Ectodermal cell (in vitro differentiated cells): ENCODE data around the gene LSS.

Source experiments
- H3K27ac ChIP-seq: 2 replicates; pipeline ENCODE4 v1.7.0; 2013; ENCODE audit warnings: mild to moderate bottlenecking, low read depth, low read length; ENCODE audit not compliant: insufficient read depth, poor library complexity, severe bottlenecking
- H3K27me3 ChIP-seq: 2 replicates; pipeline ENCODE4 v1.7.0; 2013; ENCODE audit warnings: mild to moderate bottlenecking, low read length; ENCODE audit not compliant: insufficient read depth, control insufficient read depth, poor library complexity, severe bottlenecking
- H3K36me3 ChIP-seq: one replicate; pipeline ENCODE4 v1.7.0; 2013; ENCODE audit warnings: low read length; ENCODE audit not compliant: control insufficient read depth, insufficient read depth
- H3K4me1 ChIP-seq: one replicate; pipeline ENCODE4 v1.7.0; 2013; ENCODE audit warnings: low read length; ENCODE audit not compliant: control insufficient read depth, insufficient read depth
- H3K4me3 ChIP-seq: 2 replicates; pipeline ENCODE4 v1.7.0; 2013; ENCODE audit warnings: low read depth, low read length, control low read depth; ENCODE audit not compliant: insufficient read depth
- H3K9me3 ChIP-seq: 2 replicates; pipeline ENCODE4 v1.7.0; 2013; ENCODE audit warnings: mild to moderate bottlenecking, low read length, moderate library complexity; ENCODE audit not compliant: control insufficient read depth
- WGBS, 2 experiments: methylation state at CpG; one replicate each; pipeline ENCODE4 v1.1.7; 2013; ENCODE audit warnings: missing lambda C conversion rate in 2 of 2; 5-methylcytosine and 5-hydroxymethylcytosine counted together

LSS gene

GRCh38 chr21:46157987-46158451, 70.6 kb downstream of the LSS start:
- Histone ChIP-seq H3K27me3 (no peaks in the 10 kb centered on the region), H3K36me3 (no peaks in the 10 kb centered on the region), H3K4me3 (no peak overlapping the region), H3K9me3 (no peaks in the 10 kb centered on the region), H3K27ac (no peak overlapping the region), H3K4me1 (peaks cover 7% of the 10 kb centered on the region)
- 94 to 95% methylated on average over 15 of the region's 15 CpGs for WGBS, 2 experiments

GRCh38 chr21:46157396-46157986, 71.1 kb downstream of the LSS start:
- Histone ChIP-seq H3K27me3 (no peaks in the 10 kb centered on the region), H3K27ac (no peak overlapping the region)

GRCh38 chr21:46156678-46157077, 71.9 kb downstream of the LSS start:
- H3K27ac ChIP-seq: no peak overlapping the region
- H3K27me3 ChIP-seq: no peaks in the 10 kb centered on the region
- WGBS, 2 experiments: 92 to 98% methylated on average over 10 of the region's 10 CpGs
- H3K36me3 ChIP-seq: no peaks in the 10 kb centered on the region
- peaks cover 12% of the 10 kb centered on the region for H3K4me1 ChIP-seq
- no peak overlapping the region for H3K4me3 ChIP-seq
- H3K9me3 ChIP-seq: no peaks in the 10 kb centered on the region

More at GRCh38 chr21:46157396-46157986, 71.1 kb downstream of the LSS start:
- Histone ChIP-seq H3K4me3 (no peak overlapping the region), H3K9me3 (no peaks in the 10 kb centered on the region), H3K4me1 (peaks cover 12% of the 10 kb centered on the region), H3K36me3 (no peaks in the 10 kb centered on the region)
- 92% methylated on average over 12 of the region's 12 CpGs for WGBS, 2 experiments

- Histone ChIP-seq H3K9me3 (no peaks in the 10 kb centered on the region), H3K27me3 (no peaks in the 10 kb centered on the region), H3K36me3 (no peaks in the 10 kb centered on the region), H3K4me1 (peaks cover 14% of the 10 kb centered on the region), H3K4me3 (no peak overlapping the region), H3K27ac (no peak overlapping the region)
- WGBS, 2 experiments: 89% methylated on average over 7 of the region's 7 CpGs
Measured at GRCh38 chr21:46156378-46156645, 72.3 kb downstream of the LSS start.

GRCh38 chr21:46155514-46156377, 72.8 kb downstream of the LSS start, which contains the start of gene FTCD:
FTCD (minus strand) TSS chr21:46155579; CDS start chr21:46155523, 56 bp downstream.
- Histone ChIP-seq H3K9me3 (no peaks in the 10 kb centered on the region), H3K4me3 (no peak within 1 kb of the TSS), H3K36me3 (no peaks in the 10 kb centered on the region), H3K27ac (no peak within 1 kb of the TSS), H3K27me3 (no peaks in the 10 kb centered on the region), H3K4me1 (peaks cover 17% of the 10 kb centered on the region)
- 92 to 95% methylated on average over 34 of the region's 34 CpGs for WGBS, 2 experiments

GRCh38 chr21:46154955-46155513, 73.5 kb downstream of the LSS start:
- H3K36me3 ChIP-seq: no peaks in the 10 kb centered on the region
- no peaks in the 10 kb centered on the region for H3K27me3 ChIP-seq
- H3K4me1 ChIP-seq: peaks cover 20% of the 10 kb centered on the region
- H3K4me3 ChIP-seq: no peak overlapping the region
- H3K27ac ChIP-seq: no peak overlapping the region
- no peaks in the 10 kb centered on the region for H3K9me3 ChIP-seq
- 93% methylated on average over 16 of the region's 16 CpGs for WGBS, 2 experiments

GRCh38 chr21:46154155-46154954, 74.2 kb downstream of the LSS start:
- Histone ChIP-seq H3K9me3 (no peaks in the 10 kb centered on the region), H3K4me1 (peaks cover 21% of the 10 kb centered on the region), H3K36me3 (no peaks in the 10 kb centered on the region), H3K4me3 (no peak overlapping the region), H3K27ac (no peak overlapping the region), H3K27me3 (no peaks in the 10 kb centered on the region)
- WGBS, 2 experiments: 91 to 92% methylated on average over 39 of the region's 39 CpGs

- Histone ChIP-seq H3K36me3 (no peaks in the 10 kb centered on the region), H3K9me3 (no peaks in the 10 kb centered on the region), H3K27ac (no peak overlapping the region), H3K27me3 (no peaks in the 10 kb centered on the region), H3K4me1 (peaks cover 21% of the 10 kb centered on the region), H3K4me3 (no peak overlapping the region)
- 53 to 55% methylated on average over 33 of the region's 33 CpGs for WGBS, 2 experiments
Measured at GRCh38 chr21:46153247-46154154, 75.1 kb downstream of the LSS start.

- H3K27ac ChIP-seq: no peak overlapping the region
- WGBS, 2 experiments: 71 to 73% methylated on average over 18 of the region's 18 CpGs
- no peak overlapping the region for H3K4me3 ChIP-seq
- H3K27me3 ChIP-seq: no peaks in the 10 kb centered on the region
- H3K36me3 ChIP-seq: no peaks in the 10 kb centered on the region
- H3K4me1 ChIP-seq: peaks cover 21% of the 10 kb centered on the region
- no peaks in the 10 kb centered on the region for H3K9me3 ChIP-seq
Measured at GRCh38 chr21:46152927-46153246, 75.7 kb downstream of the LSS start.
